ENCODE data around the gene MRC1. TPM values are rescaled to one million over a fixed set of nuclear protein-coding genes. Genes with fewer than 3 reads are reported as not detected.
A peak's percentile ranks its signal among the peaks of the same experiment; 100 is the strongest.

Gene MRC1
- total RNA-seq, 1 donor from 2014 or later: not detected

DNA sequence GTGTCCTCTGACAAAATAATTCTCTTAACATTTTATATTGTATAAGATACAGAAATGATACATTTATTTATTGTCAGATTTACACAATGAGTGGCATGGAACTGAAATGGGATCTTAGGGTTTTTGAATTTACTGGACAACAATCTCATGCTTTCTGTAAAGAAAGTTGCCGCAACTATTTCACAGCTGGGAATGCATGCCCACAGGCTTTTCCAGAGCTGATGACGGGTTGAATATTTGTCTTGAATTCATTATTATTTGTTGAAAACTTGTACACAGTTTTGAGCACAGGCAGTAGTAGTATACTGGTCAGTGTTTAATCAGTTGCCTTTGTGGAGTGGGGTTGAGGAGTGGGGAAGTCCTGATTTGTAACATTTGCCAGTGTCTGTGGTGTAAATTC lies 20.5 kb upstream of the MRC1 start:
- H3K27ac Mint-ChIP-seq: no peak overlapping the region
- no peak for DNase-seq (ENCODE audit: low spot score, unreplicated experiment)
- H3K4me1 Mint-ChIP-seq (ENCODE audit: low read depth): peaks cover 3% of the 10 kb centered on the region
- peaks cover 81% of the 10 kb centered on the region for H3K27me3 Mint-ChIP-seq
- H3K4me3 Mint-ChIP-seq (ENCODE audit: low read depth): no peak overlapping the region
- H3K36me3 Mint-ChIP-seq (ENCODE audit: insufficient read depth): no peaks in the 10 kb centered on the region
- TF ChIP-seq, protein P1, sequence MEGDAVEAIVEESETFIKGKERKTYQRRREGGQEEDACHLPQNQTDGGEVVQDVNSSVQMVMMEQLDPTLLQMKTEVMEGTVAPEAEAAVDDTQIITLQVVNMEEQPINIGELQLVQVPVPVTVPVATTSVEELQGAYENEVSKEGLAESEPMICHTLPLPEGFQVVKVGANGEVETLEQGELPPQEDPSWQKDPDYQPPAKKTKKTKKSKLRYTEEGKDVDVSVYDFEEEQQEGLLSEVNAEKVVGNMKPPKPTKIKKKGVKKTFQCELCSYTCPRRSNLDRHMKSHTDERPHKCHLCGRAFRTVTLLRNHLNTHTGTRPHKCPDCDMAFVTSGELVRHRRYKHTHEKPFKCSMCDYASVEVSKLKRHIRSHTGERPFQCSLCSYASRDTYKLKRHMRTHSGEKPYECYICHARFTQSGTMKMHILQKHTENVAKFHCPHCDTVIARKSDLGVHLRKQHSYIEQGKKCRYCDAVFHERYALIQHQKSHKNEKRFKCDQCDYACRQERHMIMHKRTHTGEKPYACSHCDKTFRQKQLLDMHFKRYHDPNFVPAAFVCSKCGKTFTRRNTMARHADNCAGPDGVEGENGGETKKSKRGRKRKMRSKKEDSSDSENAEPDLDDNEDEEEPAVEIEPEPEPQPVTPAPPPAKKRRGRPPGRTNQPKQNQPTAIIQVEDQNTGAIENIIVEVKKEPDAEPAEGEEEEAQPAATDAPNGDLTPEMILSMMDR (IDR thresholded peaks at IDR 0.05; ENCODE audit: unreplicated experiment): no peak
- H3K9me3 Mint-ChIP-seq (ENCODE audit: low read depth): no peaks in the 10 kb centered on the region

DNA sequence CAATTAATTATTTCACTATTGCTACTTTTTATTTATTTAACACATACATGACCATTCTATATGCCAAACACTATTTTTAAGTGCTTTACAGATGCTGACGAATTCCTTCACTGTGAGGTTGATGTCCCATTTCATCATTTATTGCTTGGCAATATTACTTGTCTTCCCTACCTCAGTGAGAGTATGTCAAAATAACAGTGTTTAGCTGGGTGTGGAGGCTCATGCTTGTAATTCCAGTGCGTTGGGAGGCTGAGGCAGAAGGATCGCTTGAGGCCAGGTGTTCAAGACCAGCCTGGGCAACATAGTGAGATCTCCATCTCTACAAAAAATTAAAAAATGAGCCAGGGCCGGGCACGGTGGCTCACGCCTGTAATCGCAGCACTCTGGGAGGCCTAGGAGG lies 19.8 kb upstream of the MRC1 start:
- peaks cover 7% of the 10 kb centered on the region for H3K4me1 Mint-ChIP-seq (ENCODE audit: low read depth)
- no peaks in the 10 kb centered on the region for H3K9me3 Mint-ChIP-seq (ENCODE audit: low read depth)
- DNase-seq (ENCODE audit: low spot score, unreplicated experiment): no peak
- TF ChIP-seq, protein P1 (IDR thresholded peaks at IDR 0.05; ENCODE audit: unreplicated experiment): no peak
- H3K36me3 Mint-ChIP-seq (ENCODE audit: insufficient read depth): no peaks in the 10 kb centered on the region
- H3K27ac Mint-ChIP-seq: no peak overlapping the region
- H3K4me3 Mint-ChIP-seq (ENCODE audit: low read depth): no peak overlapping the region
- H3K27me3 Mint-ChIP-seq: peaks cover 78% of the 10 kb centered on the region

GRCh38 chr10:17790651-17791050 lies 18.5 kb upstream of the MRC1 start:
- DNase-seq (ENCODE audit: low spot score, unreplicated experiment): no peak
- no peaks in the 10 kb centered on the region for H3K9me3 Mint-ChIP-seq (ENCODE audit: low read depth)
- H3K27ac Mint-ChIP-seq: no peak overlapping the region
- peaks cover 77% of the 10 kb centered on the region for H3K27me3 Mint-ChIP-seq
- H3K4me1 Mint-ChIP-seq (ENCODE audit: low read depth): peaks cover 10% of the 10 kb centered on the region
- no peaks in the 10 kb centered on the region for H3K36me3 Mint-ChIP-seq (ENCODE audit: insufficient read depth)
- TF ChIP-seq, protein P1 (IDR thresholded peaks at IDR 0.05; ENCODE audit: unreplicated experiment): no peak
- H3K4me3 Mint-ChIP-seq (ENCODE audit: low read depth): no peak overlapping the region

DNA sequence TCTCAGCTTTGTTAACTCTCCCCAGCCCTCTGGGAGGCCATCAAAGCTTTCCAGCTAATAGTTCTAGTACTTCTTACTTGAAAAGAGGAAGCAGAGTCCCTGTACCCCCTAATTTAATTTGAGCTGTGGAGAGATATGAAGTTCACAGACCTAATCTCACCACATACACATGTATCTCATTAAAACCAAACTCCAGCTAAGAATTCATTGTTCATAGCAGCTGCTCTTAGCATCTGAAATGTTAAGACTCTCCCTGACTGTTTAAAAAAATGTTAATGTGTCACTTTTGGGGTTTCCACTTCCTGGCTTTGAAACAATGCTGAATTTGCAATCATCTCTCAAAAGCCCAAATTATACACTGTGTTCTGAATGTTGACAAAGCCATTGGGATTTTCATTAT lies 16.2 kb upstream of the MRC1 start:
- Mint-ChIP-seq H3K27me3 (peaks cover 66% of the 10 kb centered on the region), H3K4me1 (ENCODE audit: low read depth) (peaks cover 12% of the 10 kb centered on the region), H3K4me3 (ENCODE audit: low read depth) (no peak overlapping the region)

DNA sequence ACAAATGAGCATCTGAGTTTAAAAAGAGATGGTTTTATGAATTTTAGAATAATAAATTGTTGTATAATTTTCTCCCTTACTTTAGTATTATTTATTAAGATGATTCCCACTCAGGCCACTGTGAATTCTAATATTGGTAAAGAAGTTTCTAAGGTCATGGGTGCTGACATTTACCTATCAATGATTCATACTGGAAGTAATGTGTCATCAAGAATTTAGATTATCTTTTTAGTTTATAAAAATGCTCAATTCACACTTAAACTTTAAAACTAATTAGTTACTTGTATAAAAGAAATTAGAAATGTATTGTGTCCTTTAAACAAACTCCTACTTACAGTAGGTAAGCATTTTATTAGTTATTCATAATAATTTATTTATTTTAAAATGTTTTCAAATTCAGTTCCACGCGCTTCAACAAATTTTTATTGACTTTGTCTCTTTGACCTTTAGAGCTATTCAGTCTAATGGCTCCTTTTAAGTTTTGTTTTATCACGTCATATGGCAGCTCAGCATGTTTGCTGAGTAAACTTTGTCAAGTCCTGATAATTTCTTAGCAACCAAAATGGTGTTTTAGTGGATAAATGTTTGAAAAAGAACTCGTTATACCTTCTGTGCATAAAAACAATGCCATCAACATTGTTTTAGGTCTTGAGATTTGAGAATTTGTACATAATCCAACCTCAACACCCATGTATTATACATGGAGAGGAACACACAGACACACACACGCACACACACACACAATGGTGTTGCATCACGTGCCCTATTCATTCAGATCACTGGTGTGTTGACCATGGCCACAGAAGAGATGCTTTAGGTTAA lies 15.1 kb upstream of the MRC1 start:
- Mint-ChIP-seq H3K27me3 (peaks cover 72% of the 10 kb centered on the region), H3K4me1 (ENCODE audit: low read depth) (peaks cover 12% of the 10 kb centered on the region), H3K36me3 (ENCODE audit: insufficient read depth) (no peaks in the 10 kb centered on the region), H3K27ac (peak overlapping the region; percentile 37), H3K9me3 (ENCODE audit: low read depth) (peaks cover 5% of the 10 kb centered on the region), H3K4me3 (ENCODE audit: low read depth) (no peak overlapping the region)
- DNase-seq (ENCODE audit: low spot score, unreplicated experiment): no peak
- TF ChIP-seq, protein P1 (IDR thresholded peaks at IDR 0.05; ENCODE audit: unreplicated experiment): no peak

More for the DNA sequence above, 16.2 kb upstream of the MRC1 start:
- Mint-ChIP-seq H3K27ac (no peak overlapping the region), H3K9me3 (ENCODE audit: low read depth) (peaks cover 5% of the 10 kb centered on the region), H3K36me3 (ENCODE audit: insufficient read depth) (no peaks in the 10 kb centered on the region)
- DNase-seq (ENCODE audit: low spot score, unreplicated experiment): no peak
- TF ChIP-seq, protein P1 (IDR thresholded peaks at IDR 0.05; ENCODE audit: unreplicated experiment): no peak
